DOHH2 (cell line): Measurements from ENCODE around the gene PPP1R36.

ENCODE experiments used
- CTCF ChIP-seq: fragments of 200-600 bp; sonication (generic); IDR thresholded peaks from one replicate; pipeline ENCODE4 v1.5.1; 2014; ENCODE audit warnings: antibody characterized with exemption, mild to moderate bottlenecking, low read depth, low read length; ENCODE audit not compliant: poor library complexity, severe bottlenecking
- EZH2phosphoT487 ChIP-seq: fragments of 200-600 bp; sonication (generic); IDR thresholded peaks from 2 replicates; pipeline ENCODE4 v1.6.1; 2017; ENCODE audit warnings: borderline replicate concordance, mild to moderate bottlenecking, antibody characterized with exemption, low read length, moderate library complexity, mixed read lengths

DNA sequence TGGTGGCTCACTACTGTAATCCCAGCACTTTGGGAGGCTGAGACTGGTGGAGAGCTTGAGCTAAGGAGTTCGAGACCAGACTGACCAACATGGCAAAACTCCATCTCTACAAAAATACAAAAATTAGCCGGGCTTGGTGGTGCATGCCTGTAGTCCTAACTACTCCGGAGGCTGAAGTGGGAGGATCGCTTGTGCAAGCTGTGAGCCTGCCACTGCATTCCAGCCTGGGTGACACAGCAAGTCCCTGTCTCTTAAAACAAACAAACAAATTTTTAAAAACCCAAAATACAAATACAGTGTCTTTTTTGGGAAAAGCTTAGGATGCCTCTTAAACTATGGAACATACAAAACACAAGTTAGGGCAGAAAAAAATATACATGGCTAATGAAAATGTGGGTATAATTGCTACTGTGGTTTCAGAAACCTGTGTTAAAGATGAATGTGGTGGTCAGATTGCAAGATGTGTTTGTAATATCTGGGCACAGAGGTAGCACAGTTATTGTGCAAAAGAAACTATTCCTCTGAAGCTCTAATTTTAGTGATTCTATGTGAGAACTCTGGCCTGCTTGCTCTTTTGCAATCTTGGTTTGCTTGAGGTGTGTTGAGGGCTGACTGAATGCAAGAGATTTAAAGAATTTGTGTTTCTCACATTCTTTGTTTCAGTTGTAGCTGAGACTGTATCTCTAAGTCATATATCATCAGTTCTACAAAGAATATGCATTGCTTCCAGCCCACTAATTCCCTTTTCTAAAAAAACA lies 13.1 kb upstream of the PPP1R36 start:
- no peak for TF ChIP-seq CTCF
- TF ChIP-seq EZH2phosphoT487, result no peak
